Limb (tissue), 2 donors: Measurements from ENCODE around the gene PID1.

ENCODE experiments used
- DNase-seq, 2 donors: peaks; one replicate each; pipeline ENCODE4 v3.0.0-alpha.2; 2016; ENCODE audit errors: extremely low spot score in 2 of 2

The PID1 gene

DNA sequence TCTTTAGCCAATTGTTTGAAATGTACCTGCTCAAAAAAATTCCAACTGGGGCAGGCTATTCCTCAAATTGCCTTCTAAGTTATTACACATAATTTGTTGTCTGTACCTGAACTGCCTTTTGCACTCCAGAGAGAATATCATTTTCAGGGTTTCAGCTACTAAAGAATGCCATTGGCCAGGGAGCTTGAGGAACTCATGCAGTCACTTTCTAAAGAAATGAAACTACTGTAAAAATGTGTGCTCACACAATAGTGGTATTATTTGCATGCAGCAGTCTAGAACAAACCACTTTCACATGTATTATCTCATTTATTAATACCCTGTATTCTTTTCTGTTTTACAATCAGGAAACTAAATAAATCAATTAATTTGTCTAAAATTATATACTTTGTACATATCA lies 152.2 kb downstream of the PID1 start:
- no peak for DNase-seq

GRCh38 chr2:229118336-229118735 lies 152.8 kb downstream of the PID1 start:
- DNase-seq, result no peak

DNA sequence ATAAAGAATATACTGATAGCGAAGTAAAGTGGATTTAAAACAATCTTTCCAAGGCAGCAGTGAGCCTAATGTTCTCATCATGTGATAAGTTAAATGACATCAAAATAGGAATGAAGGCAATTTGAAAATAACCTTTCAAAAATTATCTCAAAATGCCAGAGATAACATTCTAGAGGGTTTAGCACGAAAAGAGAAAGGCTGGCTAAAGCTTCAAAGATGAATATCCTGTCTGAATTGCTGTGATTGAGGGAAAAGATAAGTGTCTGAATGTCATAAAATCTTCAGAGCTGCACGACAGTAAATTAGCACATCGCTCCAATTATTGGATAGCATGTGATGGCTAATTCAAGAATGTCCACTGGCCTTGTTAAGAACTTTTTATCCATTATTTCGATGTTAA lies 159.3 kb downstream of the PID1 start:
- no peak for DNase-seq

GRCh38 chr2:229109195-229109594 lies 161.9 kb downstream of the PID1 start:
- DNase-seq, result no peak

GRCh38 chr2:229107601-229108000 lies 163.5 kb downstream of the PID1 start:
- DNase-seq, result no peak

GRCh38 chr2:229104974-229105387 lies 166.1 kb downstream of the PID1 start:
- DNase-seq, result no peak

GRCh38 chr2:229104025-229104424 lies 167.1 kb downstream of the PID1 start:
- no peak for DNase-seq

DNA sequence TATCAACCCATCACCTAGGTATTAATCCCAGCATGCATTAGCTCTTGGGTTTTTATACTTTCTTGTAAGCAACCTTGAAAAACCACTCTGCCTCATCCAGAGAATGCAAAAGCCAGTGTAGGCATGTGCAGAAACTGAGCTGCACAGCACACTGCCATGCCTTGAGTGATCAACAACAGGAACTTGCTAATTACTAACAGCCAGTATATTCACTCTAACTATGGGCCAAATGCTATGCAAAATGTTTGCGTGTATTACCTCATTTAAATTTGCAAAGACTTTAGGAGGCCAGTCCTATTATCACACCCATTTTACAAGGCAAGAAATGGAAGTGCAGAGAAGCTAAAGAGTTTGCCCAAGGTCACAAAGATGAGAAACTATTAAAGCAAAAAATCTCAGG lies 169.8 kb downstream of the PID1 start:
- no peak for DNase-seq

DNA sequence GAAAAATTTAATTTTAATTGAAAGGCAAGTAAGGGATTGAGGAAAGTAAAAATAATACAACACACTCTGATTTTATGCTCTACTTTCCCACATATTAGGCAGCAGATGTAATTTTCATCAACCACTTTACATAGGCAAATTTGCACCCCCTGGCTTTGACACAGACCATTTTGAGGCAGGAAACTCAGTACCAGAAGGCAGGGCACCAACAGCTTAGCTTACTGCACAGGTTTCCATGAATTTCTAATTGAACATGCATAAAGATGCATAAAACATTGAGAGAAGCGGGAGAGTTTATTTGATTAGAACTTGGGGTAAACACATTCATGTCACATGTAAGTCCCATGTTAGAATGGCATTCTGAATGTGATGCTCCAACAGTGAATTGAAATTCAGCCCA lies 171.9 kb downstream of the PID1 start:
- DNase-seq, result no peak

GRCh38 chr2:229098801-229099200 lies 172.3 kb downstream of the PID1 start:
- peak in 1 of 2 donors; percentile 27 for DNase-seq

- DNase-seq, result no peak
Measured at GRCh38 chr2:229096409-229097066, 174.5 kb downstream of the PID1 start.

DNA sequence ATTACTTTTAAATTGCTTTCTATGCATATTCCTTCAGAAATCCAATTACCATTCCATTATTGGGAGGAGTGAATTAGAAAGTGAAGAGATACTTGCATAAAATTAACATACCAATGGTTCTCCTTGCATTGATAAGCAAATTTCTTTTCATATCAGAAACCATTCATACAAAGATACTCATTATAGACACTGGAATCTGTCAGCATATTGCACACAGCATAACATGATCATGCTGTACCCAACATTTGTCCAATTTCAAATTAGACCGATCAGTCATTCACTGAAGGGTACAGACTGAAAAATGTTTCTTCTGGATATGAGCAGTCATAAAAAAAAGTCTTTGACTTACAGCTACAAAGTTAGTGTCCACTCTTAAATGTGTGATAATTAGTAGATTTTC lies 175.6 kb downstream of the PID1 start:
- DNase-seq, result no peak

DNA sequence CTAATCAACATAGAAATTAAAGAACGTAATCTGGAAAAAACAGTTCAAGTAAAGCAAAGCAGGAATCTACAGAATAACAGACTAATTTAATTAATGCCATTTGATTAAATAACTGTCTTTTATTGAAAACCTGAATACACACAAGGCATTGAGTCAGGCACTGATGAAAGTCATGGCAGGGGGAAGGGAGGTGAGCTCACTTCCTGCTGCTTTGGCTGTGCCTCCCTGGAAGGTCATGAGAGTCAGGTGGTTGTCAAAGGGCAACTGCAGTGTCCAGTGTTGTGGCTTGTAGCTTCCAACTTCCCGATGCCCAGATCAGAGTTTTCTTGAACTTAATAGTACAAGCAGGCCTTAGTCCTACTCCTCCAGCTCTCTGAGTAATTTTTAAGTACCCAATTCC lies 180.9 kb downstream of the PID1 start:
- no peak for DNase-seq

DNA sequence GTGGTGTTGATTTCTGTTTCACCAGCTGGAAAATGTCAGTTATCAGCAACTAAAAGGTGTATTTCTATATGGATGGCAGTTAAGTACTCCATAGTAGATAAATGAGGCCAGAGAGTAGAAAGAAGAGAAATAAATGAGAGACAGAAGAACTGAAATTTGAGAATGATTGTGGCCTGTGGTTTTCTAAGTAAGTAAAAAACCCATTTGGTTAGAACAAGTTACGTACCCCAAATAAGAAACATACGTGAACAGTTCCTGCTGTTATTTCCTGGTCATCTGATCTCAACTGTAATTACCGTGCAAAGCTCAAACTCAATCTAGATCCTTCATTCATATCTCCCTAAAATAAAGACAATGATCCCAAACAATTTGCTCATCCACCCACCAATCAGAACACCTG lies 181.3 kb downstream of the PID1 start:
- no peak for DNase-seq

- DNase-seq, result no peak
Measured at GRCh38 chr2:229088966-229089700, 182.0 kb downstream of the PID1 start.

DNA sequence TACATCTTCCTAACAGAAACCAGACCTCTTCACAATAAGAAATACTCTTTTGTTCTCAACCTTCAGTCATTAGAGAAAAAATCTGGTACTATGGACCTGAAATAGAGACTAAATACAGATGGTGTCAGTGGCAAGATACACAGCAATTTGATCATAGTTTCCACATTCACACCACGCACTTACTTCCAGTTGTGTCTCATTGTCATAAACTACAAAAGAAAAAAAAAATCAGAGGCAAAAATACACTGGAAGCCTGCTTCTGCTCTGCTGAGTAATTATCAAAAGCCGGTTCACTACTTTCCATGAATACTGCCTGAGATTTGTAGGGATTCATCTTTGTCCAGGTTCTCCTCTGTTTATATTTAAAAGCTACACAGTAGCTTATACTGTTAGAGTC lies 182.6 kb downstream of the PID1 start:
- no peak for DNase-seq

GRCh38 chr2:229087843-229088516 lies 183.1 kb downstream of the PID1 start:
- DNase-seq, result no peak

- no peak for DNase-seq
Measured at GRCh38 chr2:229087267-229087666, 183.8 kb downstream of the PID1 start.

- DNase-seq, result no peak
Measured at GRCh38 chr2:229085439-229085838, 185.6 kb downstream of the PID1 start.

- no peak for DNase-seq
Measured at GRCh38 chr2:229084447-229084846, 186.6 kb downstream of the PID1 start.

- no peak for DNase-seq
Measured at GRCh38 chr2:229083606-229084340, 187.3 kb downstream of the PID1 start.

- no peak for DNase-seq
Measured at GRCh38 chr2:229081411-229081810, 189.7 kb downstream of the PID1 start.
